ENCODE measurements around the gene CRYBA4. TPM values are rescaled to one million over a fixed set of nuclear protein-coding genes. Genes with fewer than 3 reads are reported as not detected.
A peak's percentile ranks its signal among the peaks of the same experiment; 100 is the strongest.

CRYBA4 gene
- total RNA-seq, 1 donor from 2014 or later: 0.46 TPM

GRCh38 chr22:26618455-26618854, 3.3 kb upstream of the CRYBA4 start:
- H3K27me3 Mint-ChIP-seq (ENCODE audit: unreplicated experiment): peaks cover 9% of the 10 kb centered on the region
- no peaks in the 10 kb centered on the region for H3K36me3 Mint-ChIP-seq (ENCODE audit: low read depth, unreplicated experiment)
- H3K27ac Mint-ChIP-seq (ENCODE audit: unreplicated experiment): no peak overlapping the region
- H3K9me3 Mint-ChIP-seq (ENCODE audit: unreplicated experiment): no peaks in the 10 kb centered on the region
- H3K4me3 Mint-ChIP-seq (ENCODE audit: unreplicated experiment): no peak overlapping the region
- H3K4me1 Mint-ChIP-seq (ENCODE audit: unreplicated experiment): peaks cover 36% of the 10 kb centered on the region
- TF ChIP-seq CTCF (IDR thresholded peaks at IDR 0.05; ENCODE audit: unreplicated experiment): no peak
- DNase-seq (ENCODE audit: low spot score): no peak

- peaks cover 27% of the 10 kb centered on the region for H3K4me1 Mint-ChIP-seq (ENCODE audit: unreplicated experiment)
- H3K4me3 Mint-ChIP-seq (ENCODE audit: unreplicated experiment): no peak overlapping the region
- no peaks in the 10 kb centered on the region for H3K9me3 Mint-ChIP-seq (ENCODE audit: unreplicated experiment)
- H3K36me3 Mint-ChIP-seq (ENCODE audit: low read depth, unreplicated experiment): peaks cover 5% of the 10 kb centered on the region
- no peak overlapping the region for H3K27ac Mint-ChIP-seq (ENCODE audit: unreplicated experiment)
- DNase-seq (ENCODE audit: low spot score): no peak
- H3K27me3 Mint-ChIP-seq (ENCODE audit: unreplicated experiment): peaks cover 12% of the 10 kb centered on the region
- TF ChIP-seq CTCF (IDR thresholded peaks at IDR 0.05; ENCODE audit: unreplicated experiment): no peak
Observed at GRCh38 chr22:26619510-26619909, 2.3 kb upstream of the CRYBA4 start.

- Mint-ChIP-seq H3K27me3 (ENCODE audit: unreplicated experiment) (peaks cover 12% of the 10 kb centered on the region), H3K4me1 (ENCODE audit: unreplicated experiment) (peaks cover 27% of the 10 kb centered on the region), H3K36me3 (ENCODE audit: low read depth, unreplicated experiment) (peaks cover 6% of the 10 kb centered on the region), H3K9me3 (ENCODE audit: unreplicated experiment) (no peaks in the 10 kb centered on the region), H3K4me3 (ENCODE audit: unreplicated experiment) (no peak overlapping the region), H3K27ac (ENCODE audit: unreplicated experiment) (peak overlapping the region; percentile 42)
- TF ChIP-seq CTCF (IDR thresholded peaks at IDR 0.05; ENCODE audit: unreplicated experiment): no peak
- no peak for DNase-seq (ENCODE audit: low spot score)
Observed at GRCh38 chr22:26620197-26620596, 1.6 kb upstream of the CRYBA4 start.

- Mint-ChIP-seq H3K36me3 (ENCODE audit: low read depth, unreplicated experiment) (peaks cover 9% of the 10 kb centered on the region), H3K9me3 (ENCODE audit: unreplicated experiment) (no peaks in the 10 kb centered on the region), H3K27ac (ENCODE audit: unreplicated experiment) (no peak overlapping the region), H3K27me3 (ENCODE audit: unreplicated experiment) (peaks cover 3% of the 10 kb centered on the region), H3K4me1 (ENCODE audit: unreplicated experiment) (peaks cover 6% of the 10 kb centered on the region), H3K4me3 (ENCODE audit: unreplicated experiment) (peak overlapping the region; percentile 35)
- TF ChIP-seq CTCF (IDR thresholded peaks at IDR 0.05; ENCODE audit: unreplicated experiment): no peak
- DNase-seq (ENCODE audit: low spot score): no peak
Observed at GRCh38 chr22:26623984-26624383, 2.2 kb downstream of the CRYBA4 start.

GRCh38 chr22:26624803-26625202, 3.0 kb downstream of the CRYBA4 start:
- TF ChIP-seq CTCF (IDR thresholded peaks at IDR 0.05; ENCODE audit: unreplicated experiment): no peak
- Mint-ChIP-seq H3K27me3 (ENCODE audit: unreplicated experiment) (peaks cover 3% of the 10 kb centered on the region), H3K9me3 (ENCODE audit: unreplicated experiment) (no peaks in the 10 kb centered on the region), H3K4me3 (ENCODE audit: unreplicated experiment) (no peak overlapping the region), H3K36me3 (ENCODE audit: low read depth, unreplicated experiment) (peaks cover 9% of the 10 kb centered on the region), H3K27ac (ENCODE audit: unreplicated experiment) (no peak overlapping the region), H3K4me1 (ENCODE audit: unreplicated experiment) (peaks cover 6% of the 10 kb centered on the region)
- DNase-seq (ENCODE audit: low spot score): no peak

Measured in endothelial cell (in vitro differentiated cells).